Measurements from ENCODE around the gene TRIAP1.
A peak's percentile ranks its signal among the peaks of the same experiment; 100 is the strongest.
"Not testable (repeated sequence)": the region's sequence is repeated elsewhere in the genome, so short reads cannot be mapped to it uniquely, and the experiment has no call there.

TRIAP1 gene

GRCh38 chr12:120468325-120468820, 22.2 kb upstream of the TRIAP1 start:
- DNase-seq: peak; percentile 31 to 41

- DNase-seq: no peak
These were observed 21.3 kb upstream of the TRIAP1 start for GRCh38 chr12:120467439-120467838.

GRCh38 chr12:120466560-120467315, 20.6 kb upstream of the TRIAP1 start:
- peak; percentile 44 to 55 for DNase-seq

GRCh38 chr12:120465756-120466155, 19.6 kb upstream of the TRIAP1 start:
- DNase-seq: no peak

GRCh38 chr12:120463712-120464111, 17.5 kb upstream of the TRIAP1 start:
- no peak for DNase-seq

- no peak for DNase-seq
These were observed 16.0 kb upstream of the TRIAP1 start for GRCh38 chr12:120462099-120462640.

- no peak for DNase-seq
These were observed 14.0 kb upstream of the TRIAP1 start for GRCh38 chr12:120460157-120460556.

- DNase-seq: no peak
These were observed 10.9 kb upstream of the TRIAP1 start for GRCh38 chr12:120457133-120457532.

GRCh38 chr12:120455302-120455701, 9.1 kb upstream of the TRIAP1 start:
- DNase-seq: no peak

GRCh38 chr12:120453977-120454376, 7.8 kb upstream of the TRIAP1 start:
- no peak for DNase-seq

- no peak for DNase-seq
These were observed 7.0 kb upstream of the TRIAP1 start for GRCh38 chr12:120453060-120453750.

- DNase-seq: not testable (repeated sequence)
These were observed 6.3 kb upstream of the TRIAP1 start for GRCh38 chr12:120452524-120452923.

GRCh38 chr12:120447992-120448391, 1.8 kb upstream of the TRIAP1 start:
- no peak for DNase-seq

- DNase-seq: not testable (repeated sequence)
These were observed 627 bp upstream of the TRIAP1 start for GRCh38 chr12:120446844-120447178.

GRCh38 chr12:120444676-120445075, 1.5 kb downstream of the TRIAP1 start:
- DNase-seq: no peak

GRCh38 chr12:120439646-120440247, 6.4 kb downstream of the TRIAP1 start:
- DNase-seq: peak; percentile 69 to 75

- no peak for DNase-seq
These were observed 7.5 kb downstream of the TRIAP1 start for GRCh38 chr12:120438495-120439198.

GRCh38 chr12:120437735-120438494, 8.3 kb downstream of the TRIAP1 start, which contains the start of gene COX6A1:
Gene COX6A1 (plus strand): TSS chr12:120438113. CDS start chr12:120438127, 14 bp downstream.
- peak; percentile 98 to 99 for DNase-seq

- no peak for DNase-seq
These were observed 13.2 kb downstream of the TRIAP1 start for GRCh38 chr12:120432772-120433525.

- DNase-seq: no peak
These were observed 16.8 kb downstream of the TRIAP1 start for GRCh38 chr12:120429368-120429767.

- DNase-seq: no peak
These were observed 17.5 kb downstream of the TRIAP1 start for GRCh38 chr12:120428597-120429229.
